CD4-positive, alpha-beta T cell treated with Interleukin-10 for 1 hour (primary cell): ENCODE data around the gene SELENOI.
A peak's percentile ranks its signal among the peaks of the same experiment; 100 is the strongest.
"Not testable (repeated sequence)": the region's sequence is repeated elsewhere in the genome, so short reads cannot be mapped to it uniquely, and the experiment has no call there.

Experiments used
- DNase-seq: peaks from one replicate; pipeline ENCODE4 v3.0.0-alpha.2; 2020

The SELENOI gene

GRCh38 chr2:26327291-26328272 is 18.4 kb upstream of the SELENOI start:
- no peak for DNase-seq

GRCh38 chr2:26329083-26329482 is 16.9 kb upstream of the SELENOI start:
- DNase-seq = not testable (repeated sequence)

- DNase-seq = peak; percentile 83
Measured at GRCh38 chr2:26330114-26330549, 15.8 kb upstream of the SELENOI start.

GRCh38 chr2:26330604-26331003 is 15.3 kb upstream of the SELENOI start:
- DNase-seq = no peak

- not testable (repeated sequence) for DNase-seq
Measured at GRCh38 chr2:26331321-26331720, 14.6 kb upstream of the SELENOI start.

- DNase-seq = no peak
Measured at GRCh38 chr2:26333293-26333692, 12.7 kb upstream of the SELENOI start.

GRCh38 chr2:26335231-26335630 is 10.7 kb upstream of the SELENOI start:
- DNase-seq = no peak

- DNase-seq = no peak
Measured at GRCh38 chr2:26336719-26337118, 9.2 kb upstream of the SELENOI start.

GRCh38 chr2:26337298-26337697 is 8.6 kb upstream of the SELENOI start:
- no peak for DNase-seq

GRCh38 chr2:26340831-26341230 is 5.1 kb upstream of the SELENOI start:
- DNase-seq = no peak

- DNase-seq = peak; percentile 7
Measured at GRCh38 chr2:26344581-26345282, 1.2 kb upstream of the SELENOI start.

GRCh38 chr2:26345283-26345544 is 729 bp upstream of the SELENOI start:
- no peak for DNase-seq

GRCh38 chr2:26346454-26347053 is 611 bp downstream of the SELENOI start, which contains the start of gene ADGRF3:
ADGRF3 (minus strand) TSS chr2:26346789; CDS start chr2:26346234, 555 bp downstream.
- DNase-seq = peak; percentile 72

- no peak for DNase-seq
Measured at GRCh38 chr2:26347286-26347865, 1.4 kb downstream of the SELENOI start.

- DNase-seq = no peak
Measured at GRCh38 chr2:26349690-26350089, 3.7 kb downstream of the SELENOI start.

- no peak for DNase-seq
Measured at GRCh38 chr2:26351375-26352090, 5.6 kb downstream of the SELENOI start.

GRCh38 chr2:26352892-26353291 is 6.9 kb downstream of the SELENOI start:
- no peak for DNase-seq

GRCh38 chr2:26354469-26354868 is 8.5 kb downstream of the SELENOI start:
- DNase-seq = not testable (repeated sequence)

GRCh38 chr2:26355038-26355995 is 9.4 kb downstream of the SELENOI start:
- no peak for DNase-seq

- DNase-seq = no peak
Measured at GRCh38 chr2:26356111-26356510, 10.2 kb downstream of the SELENOI start.

- DNase-seq = no peak
Measured at GRCh38 chr2:26356771-26357170, 10.8 kb downstream of the SELENOI start.
